H9 (cell line): ENCODE measurements around the gene SNX32. TPM values are rescaled to one million over a fixed set of nuclear protein-coding genes. Genes with fewer than 3 reads are reported as not detected.

Source experiments
- DNase-seq: peaks from one replicate; pipeline ENCODE4 v3.0.0-alpha.2; 2017
- H2AFZ ChIP-seq: one replicate; pipeline ENCODE4 v1.6.1; 2013; ENCODE audit warnings: mild to moderate bottlenecking, low read length, control low read depth, moderate library complexity
- H2AK5ac ChIP-seq: 2 replicates; pipeline ENCODE4 v1.6.1; 2013; ENCODE audit warnings: low read length, control low read depth, mixed read lengths; ENCODE audit not compliant: insufficient read length
- H2BK120ac ChIP-seq: one replicate; pipeline ENCODE4 v1.6.1; 2013; ENCODE audit warnings: low read depth, mild to moderate bottlenecking, low read length, control low read depth, inconsistent platforms; ENCODE audit not compliant: poor library complexity, severe bottlenecking
- H2BK12ac ChIP-seq: 2 replicates; pipeline ENCODE4 v1.6.1; 2013; ENCODE audit warnings: low read length, control low read depth, mixed read lengths, low read depth; ENCODE audit not compliant: insufficient read length
- H2BK15ac ChIP-seq: 2 replicates; pipeline ENCODE4 v1.6.1; 2013; ENCODE audit warnings: low read depth, low read length, control low read depth
- H2BK20ac ChIP-seq: one replicate; pipeline ENCODE4 v1.6.1; 2013; ENCODE audit warnings: low read depth, mild to moderate bottlenecking, low read length, control low read depth, inconsistent platforms; ENCODE audit not compliant: poor library complexity, severe bottlenecking
- H2BK5ac ChIP-seq: 2 replicates; pipeline ENCODE4 v1.6.1; 2013; ENCODE audit warnings: low read length, control low read depth, mixed read lengths; ENCODE audit not compliant: insufficient read length
- H3K14ac ChIP-seq: 2 replicates; pipeline ENCODE4 v1.6.1; 2013; ENCODE audit warnings: low read length, control low read depth; ENCODE audit not compliant: insufficient read depth
- H3K18ac ChIP-seq: 2 replicates; pipeline ENCODE4 v1.6.1; 2013; ENCODE audit warnings: low read depth, mild to moderate bottlenecking, mixed read lengths, low read length, control low read depth; ENCODE audit not compliant: insufficient read length
- H3K23ac ChIP-seq: 2 replicates; pipeline ENCODE4 v1.6.1; 2013; ENCODE audit warnings: low read length, control low read depth, mixed read lengths, low read depth; ENCODE audit not compliant: insufficient read length
- H3K23me2 ChIP-seq: 2 replicates; pipeline ENCODE4 v1.6.1; 2013; ENCODE audit warnings: low read depth, mild to moderate bottlenecking, mixed read lengths, low read length, control low read depth; ENCODE audit not compliant: insufficient read length, poor library complexity, severe bottlenecking
- H3K27ac ChIP-seq: 2 replicates; pipeline ENCODE4 v1.5.1; 2013; ENCODE audit warnings: low read length, control low read depth, mixed read lengths, low read depth; ENCODE audit not compliant: insufficient read length
- H3K27me3 ChIP-seq: 2 replicates; pipeline ENCODE4 v1.6.1; 2013; ENCODE audit warnings: low read length, control low read depth, inconsistent platforms; ENCODE audit not compliant: insufficient read depth
- H3K4ac ChIP-seq: 2 replicates; pipeline ENCODE4 v1.6.1; 2013; ENCODE audit warnings: low read depth, mild to moderate bottlenecking, control low read depth, inconsistent platforms, low read length, moderate library complexity
- H3K4me1 ChIP-seq: 2 replicates; pipeline ENCODE4 v1.6.1; 2013; ENCODE audit warnings: low read length, control low read depth, inconsistent platforms; ENCODE audit not compliant: insufficient read depth
- H3K4me2 ChIP-seq: 2 replicates; pipeline ENCODE4 v1.6.1; 2013; ENCODE audit warnings: low read length, control low read depth, mixed read lengths; ENCODE audit not compliant: insufficient read length, insufficient read depth
- H3K56ac ChIP-seq: 2 replicates; pipeline ENCODE4 v1.6.1; 2013; ENCODE audit warnings: low read depth, mild to moderate bottlenecking, mixed read lengths, low read length, control low read depth; ENCODE audit not compliant: insufficient read length
- H3K79me1 ChIP-seq: 2 replicates; pipeline ENCODE4 v1.6.1; 2013; ENCODE audit warnings: low read depth, mild to moderate bottlenecking, moderate library complexity, low read length, control low read depth, inconsistent platforms; ENCODE audit not compliant: insufficient read depth, poor library complexity, severe bottlenecking
- H3K79me2 ChIP-seq: 2 replicates; pipeline ENCODE4 v1.6.1; 2013; ENCODE audit warnings: low read length, control low read depth, inconsistent platforms; ENCODE audit not compliant: insufficient read depth
- H3K9ac ChIP-seq: 2 replicates; pipeline ENCODE4 v1.6.1; 2013; ENCODE audit warnings: low read length, control low read depth, mixed read lengths; ENCODE audit not compliant: insufficient read length; ENCODE audit errors: extremely low read depth
- H3K9me3 ChIP-seq: one replicate; pipeline ENCODE4 v1.6.1; 2013; ENCODE audit warnings: low read depth, low read length, inconsistent platforms; ENCODE audit not compliant: control insufficient read depth
- H3T11ph ChIP-seq: one replicate; pipeline ENCODE4 v1.6.1; 2013; ENCODE audit warnings: mild to moderate bottlenecking, low read length, control low read depth, inconsistent platforms
- H4K20me1 ChIP-seq: one replicate; pipeline ENCODE4 v1.6.1; 2013; ENCODE audit not compliant: control insufficient read depth, insufficient read length, insufficient read depth
- H4K5ac ChIP-seq: 2 replicates; pipeline ENCODE4 v1.6.1; 2013; ENCODE audit warnings: low read depth, mild to moderate bottlenecking, mixed read lengths, low read length, control low read depth; ENCODE audit not compliant: insufficient read length
- H4K8ac ChIP-seq: replicated peaks from 2 replicates; pipeline ENCODE4 v1.6.1; 2013; ENCODE audit warnings: low read length, control low read depth, mixed read lengths, low read depth; ENCODE audit not compliant: insufficient read length
- H4K91ac ChIP-seq: 2 replicates; pipeline ENCODE4 v1.6.1; 2013; ENCODE audit warnings: low read depth, mild to moderate bottlenecking, moderate library complexity, mixed read lengths, low read length, control low read depth; ENCODE audit not compliant: insufficient read length
- H3K27ac Mint-ChIP-seq, 3 experiments: 2 replicates in 2 of 3; 3 replicates in 1 of 3; pipeline ENCODE4 v1.8.0; 2020 to 2021; ENCODE audit warnings: mixed read lengths in 3 of 3, mild to moderate bottlenecking in 1 of 3, moderate library complexity in 1 of 3
- H3K27me3 Mint-ChIP-seq: 2 replicates; pipeline ENCODE4 v1.8.0; 2021; ENCODE audit warnings: low read depth, mild to moderate bottlenecking, moderate library complexity, mixed read lengths
- H3K36me3 Mint-ChIP-seq, 3 experiments: 2 replicates in 2 of 3; 3 replicates in 1 of 3; pipeline ENCODE4 v1.8.0; 2020 to 2021; ENCODE audit warnings: low read depth in 3 of 3, mixed read lengths in 3 of 3; ENCODE audit not compliant: insufficient read depth in 1 of 3
- H3K4me1 Mint-ChIP-seq, 2 experiments: 2 replicates each; pipeline ENCODE4 v1.8.0; 2020; ENCODE audit warnings: mixed read lengths in 2 of 2
- H3K4me3 Mint-ChIP-seq, 2 experiments: 2 replicates in 1 of 2; 3 replicates in 1 of 2; pipeline ENCODE4 v1.8.0; 2020 to 2021; ENCODE audit warnings: mild to moderate bottlenecking in 2 of 2, mixed read lengths in 2 of 2, moderate library complexity in 1 of 2
- H3K9me3 Mint-ChIP-seq, 2 experiments: 2 replicates in 1 of 2; 3 replicates in 1 of 2; pipeline ENCODE4 v1.8.0; 2020; ENCODE audit warnings: mild to moderate bottlenecking in 2 of 2, mixed read lengths in 2 of 2, moderate library complexity in 1 of 2
- WGBS: extraction: QIAGEN DNeasy Blood & Tissue Kit; methylation state at CpG from one replicate; pipeline ENCODE4 v1.1.7; 2013; ENCODE audit warnings: missing lambda C conversion rate, low lambda C conversion rate, mixed read lengths; ENCODE audit not compliant: insufficient read length; ENCODE audit errors: extremely low coverage; 5-methylcytosine and 5-hydroxymethylcytosine counted together
- total RNA-seq: library from RNA; stranded (reverse); gene quantifications from 2 replicates; pipeline ENCODE4 v1.2.1, GENCODE V29; 2021
- TF ChIP-seq, protein P1 (sequence below): fragments of 200-600 bp; sonication (generic); conservative IDR thresholded peaks from 3 replicates; pipeline ENCODE4 v1.8.0; 2021; ENCODE audit warnings: antibody characterized with exemption, mild to moderate bottlenecking

Gene SNX32
- total RNA-seq, 1 experiment from 2014 or later = 1.2 TPM

GRCh38 chr11:65885231-65885630 is 51.5 kb downstream of the SNX32 start:
- H3K23me2 ChIP-seq = peaks cover 11% of the 10 kb centered on the region
- no peak overlapping the region for H2BK120ac ChIP-seq
- no peak overlapping the region for H3K18ac ChIP-seq
- H3K27ac ChIP-seq = no peak overlapping the region
- H3T11ph ChIP-seq = no peak overlapping the region
- Mint-ChIP-seq H3K9me3 (peaks cover 2 to 4% of the 10 kb centered on the region in 2 experiments; a peak in 2 of 5 replicates), H3K27ac (0 out of 7 replicates have a peak overlapping the region, but pooled peaks of 1 of the 3 experiments have one; percentile 28), H3K36me3 (peaks cover 35 to 58% (median 55%) of the 10 kb centered on the region in 3 experiments), H3K4me3 (peak overlapping the region in 1 of 2 experiments; percentile 56; a peak in 2 of 5 replicates), H3K4me1 (peaks cover 23 to 37% of the 10 kb centered on the region in 2 experiments), H3K27me3 (peaks cover 16% of the 10 kb centered on the region)
- no peak overlapping the region for H3K4me2 ChIP-seq
- H3K79me1 ChIP-seq = no peaks in the 10 kb centered on the region
- H2BK5ac ChIP-seq = no peak overlapping the region
- H3K79me2 ChIP-seq = no peaks in the 10 kb centered on the region
- H3K4me1 ChIP-seq = peaks cover 9% of the 10 kb centered on the region; the same call in 1 of the 2 replicates
- no peak overlapping the region for H3K14ac ChIP-seq
- no peak for DNase-seq
- no peak overlapping the region for H2BK20ac ChIP-seq
- H4K20me1 ChIP-seq = no peaks in the 10 kb centered on the region
- no peak overlapping the region for H3K23ac ChIP-seq
- H3K27me3 ChIP-seq = peaks cover 6% of the 10 kb centered on the region; the same call in 1 of the 2 replicates
- TF ChIP-seq, protein P1, sequence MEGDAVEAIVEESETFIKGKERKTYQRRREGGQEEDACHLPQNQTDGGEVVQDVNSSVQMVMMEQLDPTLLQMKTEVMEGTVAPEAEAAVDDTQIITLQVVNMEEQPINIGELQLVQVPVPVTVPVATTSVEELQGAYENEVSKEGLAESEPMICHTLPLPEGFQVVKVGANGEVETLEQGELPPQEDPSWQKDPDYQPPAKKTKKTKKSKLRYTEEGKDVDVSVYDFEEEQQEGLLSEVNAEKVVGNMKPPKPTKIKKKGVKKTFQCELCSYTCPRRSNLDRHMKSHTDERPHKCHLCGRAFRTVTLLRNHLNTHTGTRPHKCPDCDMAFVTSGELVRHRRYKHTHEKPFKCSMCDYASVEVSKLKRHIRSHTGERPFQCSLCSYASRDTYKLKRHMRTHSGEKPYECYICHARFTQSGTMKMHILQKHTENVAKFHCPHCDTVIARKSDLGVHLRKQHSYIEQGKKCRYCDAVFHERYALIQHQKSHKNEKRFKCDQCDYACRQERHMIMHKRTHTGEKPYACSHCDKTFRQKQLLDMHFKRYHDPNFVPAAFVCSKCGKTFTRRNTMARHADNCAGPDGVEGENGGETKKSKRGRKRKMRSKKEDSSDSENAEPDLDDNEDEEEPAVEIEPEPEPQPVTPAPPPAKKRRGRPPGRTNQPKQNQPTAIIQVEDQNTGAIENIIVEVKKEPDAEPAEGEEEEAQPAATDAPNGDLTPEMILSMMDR = no peak
- no peak overlapping the region for H2AK5ac ChIP-seq
- H3K4ac ChIP-seq = no peak overlapping the region
- no peak overlapping the region for H4K91ac ChIP-seq
- no peak overlapping the region for H2BK12ac ChIP-seq
- no peak overlapping the region for H3K9ac ChIP-seq
- no peak overlapping the region for H2BK15ac ChIP-seq
- WGBS = no CpG with 5 or more reads among the region's 7 CpGs
- H3K56ac ChIP-seq = no peak overlapping the region
- no peak overlapping the region for H4K8ac ChIP-seq
- H2AFZ ChIP-seq = no peak overlapping the region
- no peaks in the 10 kb centered on the region for H3K9me3 ChIP-seq
- H4K5ac ChIP-seq = no peak overlapping the region
